ENCODE results near the gene DPYD.

DNA sequence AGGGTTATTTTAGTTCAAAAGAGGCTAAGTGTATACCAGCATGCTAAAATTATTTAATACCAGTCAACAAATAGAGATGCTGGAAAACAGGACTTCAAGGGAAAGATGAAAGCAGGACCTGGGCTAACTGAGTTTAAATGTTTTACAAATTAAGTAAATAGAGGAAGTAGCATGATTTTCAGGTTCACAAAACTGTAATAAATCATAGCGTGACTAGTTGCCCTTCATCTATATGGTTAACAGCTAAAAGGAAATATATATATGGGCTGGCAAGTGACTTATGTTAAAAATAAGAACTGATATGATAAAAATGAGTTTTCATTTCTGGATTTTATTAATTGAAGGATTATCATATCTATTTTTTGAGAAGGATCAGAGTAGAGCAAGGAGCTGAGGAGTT lies 25.6 kb downstream of the DPYD start:
- TF ChIP-seq POLR2A (IDR thresholded peaks at IDR 0.05; ENCODE audit: low read length) (no peak), GATA1 (IDR thresholded peaks at IDR 0.05; ENCODE audit: low read depth, low read length) (no peak)
